ENCODE data around the gene RPS14. TPM values are rescaled to one million over a fixed set of nuclear protein-coding genes. Genes with fewer than 3 reads are reported as not detected.
A peak's percentile ranks its signal among the peaks of the same experiment; 100 is the strongest.

RPS14 gene
- total and polyA plus RNA-seq, 2 of the 8 experiments (the other 6 are each of a cell fraction or from before 2014, with no cell fraction given): 2,548 to 6,423 TPM

GRCh38 chr5:150449517-150450339 is at the start of gene RPS14 (continued):
- 0 out of 2 replicates have a peak, but pooled peaks have one; percentile 20 for TF ChIP-seq ATF3 (IDR thresholded peaks at IDR 0.05; ENCODE audit: insufficient read depth, low read depth, low read length)
- TF ChIP-seq TAF1 (IDR thresholded peaks at IDR 0.05; ENCODE audit: low read depth, low read length): peak; percentile 97
- no peak for TF ChIP-seq SIX5 (IDR thresholded peaks at IDR 0.05; ENCODE audit: low read depth, low read length)
- TF ChIP-seq POLR2A (IDR thresholded peaks at IDR 0.05; ENCODE audit: control extremely low read depth in 1 of 2, low read depth in 2 of 2, low read length in 2 of 2): peak; percentile 90 to 98
- no peak for TF ChIP-seq TCF12 (IDR thresholded peaks at IDR 0.05; ENCODE audit: low read depth, low read length)
- peak; percentile 92 for TF ChIP-seq TBP (IDR thresholded peaks at IDR 0.05; ENCODE audit: low read depth, low read length)
- no peak for TF ChIP-seq SUZ12 (IDR thresholded peaks at IDR 0.05; ENCODE audit: low read length)
- no peak for TF ChIP-seq HDAC2 (IDR thresholded peaks at IDR 0.05; ENCODE audit: borderline replicate concordance in 1 of 2, low read depth in 2 of 2, low read length in 2 of 2)
- TF ChIP-seq CHD2 (IDR thresholded peaks at IDR 0.05; ENCODE audit: low read length): peak; percentile 69; the same call in 1 of the 2 replicates
- TF ChIP-seq SRF (IDR thresholded peaks at IDR 0.05; ENCODE audit: low read depth, low read length): no peak
- TF ChIP-seq GTF2F1 (IDR thresholded peaks at IDR 0.05; ENCODE audit: borderline replicate concordance, low read depth, low read length): peak; percentile 57; the same call in 1 of the 2 replicates
- peak; percentile 94 for TF ChIP-seq PHF8 (conservative IDR thresholded peaks at IDR 0.05; ENCODE audit: low read depth, low read length)
- no peak for TF ChIP-seq NRF1 (IDR thresholded peaks at IDR 0.05; ENCODE audit: low read depth, low read length)
- peak; percentile 64; the same call in 1 of the 2 replicates for TF ChIP-seq BACH1 (IDR thresholded peaks at IDR 0.05; ENCODE audit: low read length)
- no peak for TF ChIP-seq NANOG (IDR thresholded peaks at IDR 0.05; ENCODE audit: insufficient read depth, low read depth, low read length, poor library complexity, severe bottlenecking)
- TF ChIP-seq TEAD4 (IDR thresholded peaks at IDR 0.05; ENCODE audit: low read depth, low read length): no peak
